Neural cell (in vitro differentiated cells): ENCODE data around the gene CEP126. TPM values are rescaled to one million over a fixed set of nuclear protein-coding genes. Genes with fewer than 3 reads are reported as not detected.

Experiments used
- H2AFZ ChIP-seq: fragments of 200-600, 300-800 bp; sonication (generic), shearing (Covaris generic); 2 replicates; pipeline ENCODE4 v1.6.0; 2014; ENCODE audit warnings: low read depth, mild to moderate bottlenecking, antibody characterized with exemption, low read length, moderate library complexity
- H3F3A ChIP-seq: fragments of 200-600 bp; shearing (Covaris generic); 2 replicates; pipeline ENCODE4 v1.6.1; 2016; ENCODE audit warnings: mild to moderate bottlenecking, moderate library complexity, mixed read lengths, antibody characterized with exemption, low read length; ENCODE audit not compliant: insufficient read depth, poor library complexity, severe bottlenecking
- H3K27ac ChIP-seq: fragments of 200-600, 300-800 bp; sonication (generic), shearing (Covaris generic); 2 replicates; pipeline ENCODE4 v1.5.1; 2014; ENCODE audit warnings: mild to moderate bottlenecking, low read length, moderate library complexity
- H3K27me3 ChIP-seq: fragments of 300-800, 200-600 bp; sonication (generic), shearing (Covaris generic); 2 replicates; pipeline ENCODE4 v1.6.0; 2014; ENCODE audit warnings: mild to moderate bottlenecking, low read depth, low read length, moderate library complexity; ENCODE audit not compliant: insufficient read depth
- H3K36me3 ChIP-seq: fragments of 300-800, 200-600 bp; sonication (generic), shearing (Covaris generic); 2 replicates; pipeline ENCODE4 v1.5.1; 2014; ENCODE audit warnings: mild to moderate bottlenecking, antibody characterized with exemption, low read length, moderate library complexity; ENCODE audit not compliant: insufficient read depth
- H3K4me2 ChIP-seq: fragments of 300-800, 200-600 bp; sonication (generic), shearing (Covaris generic); 2 replicates; pipeline ENCODE4 v1.6.0; 2014; ENCODE audit warnings: mild to moderate bottlenecking, low read length
- H3K4me3 ChIP-seq: fragments of 300-800, 200-600 bp; sonication (generic), shearing (Covaris generic); 2 replicates; pipeline ENCODE4 v1.5.1; 2014; ENCODE audit warnings: mild to moderate bottlenecking, low read length, moderate library complexity
- H3K79me2 ChIP-seq: fragments of 200-600 bp; shearing (Covaris generic); replicated peaks from 2 replicates; pipeline ENCODE4 v1.6.0; 2014; ENCODE audit warnings: mild to moderate bottlenecking, low read length, moderate library complexity; ENCODE audit not compliant: insufficient read depth
- H3K9ac ChIP-seq: fragments of 300-800, 200-600 bp; sonication (generic), shearing (Covaris generic); 2 replicates; pipeline ENCODE4 v1.6.1; 2016; ENCODE audit warnings: mild to moderate bottlenecking, low read length, mixed read lengths
- H3K9me2 ChIP-seq: fragments of 200-600 bp; shearing (Covaris generic); 2 replicates; pipeline ENCODE4 v1.6.1; 2016; ENCODE audit warnings: mild to moderate bottlenecking, low read length, mixed read lengths; ENCODE audit not compliant: insufficient read depth
- H3K9me3 ChIP-seq: fragments of 200-600, 300-800 bp; sonication (generic), shearing (Covaris generic); 2 replicates; pipeline ENCODE4 v1.6.1; 2016; ENCODE audit warnings: mild to moderate bottlenecking, mixed run types, low read length, moderate library complexity, mixed read lengths
- H4K20me1 ChIP-seq: fragments of 200-600 bp; shearing (Covaris generic); 2 replicates; pipeline ENCODE4 v1.6.1; 2016; ENCODE audit warnings: mild to moderate bottlenecking, mixed run types; ENCODE audit not compliant: insufficient read depth
- EP300 ChIP-seq: fragments of 450-650 bp; conservative IDR thresholded peaks from 2 replicates; pipeline ENCODE4 v1.6.1; 2014; ENCODE audit warnings: antibody characterized with exemption, mild to moderate bottlenecking, moderate library complexity; ENCODE audit not compliant: poor library complexity, severe bottlenecking
- EZH2 ChIP-seq: fragments of 200-600, 300-800 bp; shearing (Covaris generic), sonication (generic); IDR thresholded peaks from 2 replicates; pipeline ENCODE4 v1.6.1; 2014; ENCODE audit warnings: antibody characterized with exemption, low read length, borderline replicate concordance, mild to moderate bottlenecking; ENCODE audit not compliant: insufficient read depth, poor library complexity, severe bottlenecking
- MXI1 ChIP-seq: fragments of 450-650 bp; conservative IDR thresholded peaks from 2 replicates; pipeline ENCODE4 v1.6.1; 2014; ENCODE audit warnings: antibody characterized with exemption, mild to moderate bottlenecking; ENCODE audit not compliant: poor library complexity, severe bottlenecking
- POLR2AphosphoS5 ChIP-seq: IDR thresholded peaks from 2 replicates; pipeline ENCODE4 v1.6.1; 2012
- RAD21 ChIP-seq: fragments of 450-650 bp; conservative IDR thresholded peaks from 2 replicates; pipeline ENCODE4 v1.6.1; 2014; ENCODE audit warnings: antibody characterized with exemption, mild to moderate bottlenecking, moderate library complexity
- SMC3 ChIP-seq: fragments of 450-650 bp; conservative IDR thresholded peaks from 2 replicates; pipeline ENCODE4 v1.6.1; 2014; ENCODE audit warnings: antibody characterized with exemption, mild to moderate bottlenecking, moderate library complexity; ENCODE audit not compliant: poor library complexity
- TAF1 ChIP-seq: IDR thresholded peaks from 2 replicates; pipeline ENCODE4 v1.6.1; 2012; ENCODE audit warnings: low read depth
- polyA plus RNA-seq: library from polyadenylated mRNA; depleted of rRNA; stranded (reverse); fragments of >200 nt; gene quantifications from 2 replicates; pipeline ENCODE4 v1.2.3, GENCODE V29; 2014
- TF ChIP-seq, protein P1 (sequence below): IDR thresholded peaks from 2 replicates; pipeline ENCODE4 v1.6.1; 2012; ENCODE audit warnings: borderline replicate concordance
- TF ChIP-seq, protein P2 (sequence below): fragments of 450-650 bp; IDR thresholded peaks from 2 replicates; pipeline ENCODE4 v1.5.1; 2014; ENCODE audit warnings: antibody characterized with exemption, mild to moderate bottlenecking, moderate library complexity; ENCODE audit not compliant: poor library complexity, severe bottlenecking

The CEP126 gene
- polyA plus RNA-seq, 1 donor from 2014 or later, result 1.8 TPM

- H3K4me2 ChIP-seq, result no peak overlapping the region
- H3K79me2 ChIP-seq, result no peaks in the 10 kb centered on the region
- H3K9ac ChIP-seq, result no peak overlapping the region
- no peaks in the 10 kb centered on the region for H3K9me3 ChIP-seq
- no peaks in the 10 kb centered on the region for H3K36me3 ChIP-seq
- no peak overlapping the region for H2AFZ ChIP-seq
- H4K20me1 ChIP-seq, result no peaks in the 10 kb centered on the region
- H3K27me3 ChIP-seq, result no peaks in the 10 kb centered on the region
- no peak overlapping the region for H3K4me3 ChIP-seq
- H3F3A ChIP-seq, result no peaks in the 10 kb centered on the region
- no peak for TF ChIP-seq POLR2AphosphoS5
- no peak for TF ChIP-seq TAF1
- TF ChIP-seq, protein P1, sequence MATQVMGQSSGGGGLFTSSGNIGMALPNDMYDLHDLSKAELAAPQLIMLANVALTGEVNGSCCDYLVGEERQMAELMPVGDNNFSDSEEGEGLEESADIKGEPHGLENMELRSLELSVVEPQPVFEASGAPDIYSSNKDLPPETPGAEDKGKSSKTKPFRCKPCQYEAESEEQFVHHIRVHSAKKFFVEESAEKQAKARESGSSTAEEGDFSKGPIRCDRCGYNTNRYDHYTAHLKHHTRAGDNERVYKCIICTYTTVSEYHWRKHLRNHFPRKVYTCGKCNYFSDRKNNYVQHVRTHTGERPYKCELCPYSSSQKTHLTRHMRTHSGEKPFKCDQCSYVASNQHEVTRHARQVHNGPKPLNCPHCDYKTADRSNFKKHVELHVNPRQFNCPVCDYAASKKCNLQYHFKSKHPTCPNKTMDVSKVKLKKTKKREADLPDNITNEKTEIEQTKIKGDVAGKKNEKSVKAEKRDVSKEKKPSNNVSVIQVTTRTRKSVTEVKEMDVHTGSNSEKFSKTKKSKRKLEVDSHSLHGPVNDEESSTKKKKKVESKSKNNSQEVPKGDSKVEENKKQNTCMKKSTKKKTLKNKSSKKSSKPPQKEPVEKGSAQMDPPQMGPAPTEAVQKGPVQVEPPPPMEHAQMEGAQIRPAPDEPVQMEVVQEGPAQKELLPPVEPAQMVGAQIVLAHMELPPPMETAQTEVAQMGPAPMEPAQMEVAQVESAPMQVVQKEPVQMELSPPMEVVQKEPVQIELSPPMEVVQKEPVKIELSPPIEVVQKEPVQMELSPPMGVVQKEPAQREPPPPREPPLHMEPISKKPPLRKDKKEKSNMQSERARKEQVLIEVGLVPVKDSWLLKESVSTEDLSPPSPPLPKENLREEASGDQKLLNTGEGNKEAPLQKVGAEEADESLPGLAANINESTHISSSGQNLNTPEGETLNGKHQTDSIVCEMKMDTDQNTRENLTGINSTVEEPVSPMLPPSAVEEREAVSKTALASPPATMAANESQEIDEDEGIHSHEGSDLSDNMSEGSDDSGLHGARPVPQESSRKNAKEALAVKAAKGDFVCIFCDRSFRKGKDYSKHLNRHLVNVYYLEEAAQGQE, result no peak
- TF ChIP-seq EP300, result no peak
- no peak for TF ChIP-seq EZH2
- TF ChIP-seq SMC3, result no peak
- TF ChIP-seq, protein P2, sequence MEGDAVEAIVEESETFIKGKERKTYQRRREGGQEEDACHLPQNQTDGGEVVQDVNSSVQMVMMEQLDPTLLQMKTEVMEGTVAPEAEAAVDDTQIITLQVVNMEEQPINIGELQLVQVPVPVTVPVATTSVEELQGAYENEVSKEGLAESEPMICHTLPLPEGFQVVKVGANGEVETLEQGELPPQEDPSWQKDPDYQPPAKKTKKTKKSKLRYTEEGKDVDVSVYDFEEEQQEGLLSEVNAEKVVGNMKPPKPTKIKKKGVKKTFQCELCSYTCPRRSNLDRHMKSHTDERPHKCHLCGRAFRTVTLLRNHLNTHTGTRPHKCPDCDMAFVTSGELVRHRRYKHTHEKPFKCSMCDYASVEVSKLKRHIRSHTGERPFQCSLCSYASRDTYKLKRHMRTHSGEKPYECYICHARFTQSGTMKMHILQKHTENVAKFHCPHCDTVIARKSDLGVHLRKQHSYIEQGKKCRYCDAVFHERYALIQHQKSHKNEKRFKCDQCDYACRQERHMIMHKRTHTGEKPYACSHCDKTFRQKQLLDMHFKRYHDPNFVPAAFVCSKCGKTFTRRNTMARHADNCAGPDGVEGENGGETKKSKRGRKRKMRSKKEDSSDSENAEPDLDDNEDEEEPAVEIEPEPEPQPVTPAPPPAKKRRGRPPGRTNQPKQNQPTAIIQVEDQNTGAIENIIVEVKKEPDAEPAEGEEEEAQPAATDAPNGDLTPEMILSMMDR, result no peak
- TF ChIP-seq RAD21, result no peak
- no peak for TF ChIP-seq MXI1
- no peaks in the 10 kb centered on the region for H3K9me2 ChIP-seq
- no peak overlapping the region for H3K27ac ChIP-seq
These were observed 29.2 kb upstream of the CEP126 start for GRCh38 chr11:101885631-101886030.

GRCh38 chr11:101889767-101890166 is 25.0 kb upstream of the CEP126 start:
- H2AFZ ChIP-seq, result no peak overlapping the region
- H3K36me3 ChIP-seq, result no peaks in the 10 kb centered on the region
- H3K9me3 ChIP-seq, result no peaks in the 10 kb centered on the region
- no peaks in the 10 kb centered on the region for H4K20me1 ChIP-seq
- no peaks in the 10 kb centered on the region for H3K79me2 ChIP-seq
- H3K27ac ChIP-seq, result no peak overlapping the region
- no peaks in the 10 kb centered on the region for H3F3A ChIP-seq
- TF ChIP-seq EP300 (no peak), TAF1 (no peak), MXI1 (no peak), SMC3 (no peak)
- TF ChIP-seq, protein P2, result no peak
- TF ChIP-seq, protein P1, result no peak
- H3K4me2 ChIP-seq, result no peak overlapping the region
- H3K9ac ChIP-seq, result no peak overlapping the region
- H3K4me3 ChIP-seq, result no peak overlapping the region
- no peaks in the 10 kb centered on the region for H3K27me3 ChIP-seq
- H3K9me2 ChIP-seq, result no peaks in the 10 kb centered on the region
